CMK (cell line): ENCODE measurements around the gene TMEM163.

ENCODE experiments used
- DNase-seq: peaks from one replicate; pipeline ENCODE4 v3.0.0-alpha.2; 2010; ENCODE audit warnings: low read depth

Gene TMEM163

GRCh38 chr2:134692499-134692898 lies 26.3 kb downstream of the TMEM163 start:
- DNase-seq, result no peak

GRCh38 chr2:134690629-134691215 lies 28.1 kb downstream of the TMEM163 start:
- no peak for DNase-seq

- no peak for DNase-seq
Measured at GRCh38 chr2:134689315-134689714, 29.5 kb downstream of the TMEM163 start.

GRCh38 chr2:134685967-134686366 lies 32.8 kb downstream of the TMEM163 start:
- DNase-seq, result no peak

GRCh38 chr2:134683561-134684112 lies 35.2 kb downstream of the TMEM163 start:
- no peak for DNase-seq

- no peak for DNase-seq
Measured at GRCh38 chr2:134682726-134683125, 36.1 kb downstream of the TMEM163 start.

GRCh38 chr2:134681201-134681600 lies 37.6 kb downstream of the TMEM163 start:
- no peak for DNase-seq

GRCh38 chr2:134679745-134680144 lies 39.1 kb downstream of the TMEM163 start:
- peak; percentile 25 for DNase-seq

- DNase-seq, result no peak
Measured at GRCh38 chr2:134679294-134679693, 39.5 kb downstream of the TMEM163 start.

- DNase-seq, result no peak
Measured at GRCh38 chr2:134677856-134678756, 40.7 kb downstream of the TMEM163 start.

GRCh38 chr2:134676960-134677359 lies 41.8 kb downstream of the TMEM163 start:
- no peak for DNase-seq

GRCh38 chr2:134675314-134675713 lies 43.5 kb downstream of the TMEM163 start:
- no peak for DNase-seq

GRCh38 chr2:134674687-134675086 lies 44.1 kb downstream of the TMEM163 start:
- DNase-seq, result no peak

GRCh38 chr2:134671513-134671912 lies 47.3 kb downstream of the TMEM163 start:
- peak; percentile 11 for DNase-seq

GRCh38 chr2:134670955-134671354 lies 47.8 kb downstream of the TMEM163 start:
- no peak for DNase-seq

GRCh38 chr2:134669731-134670669 lies 48.8 kb downstream of the TMEM163 start:
- no peak for DNase-seq

GRCh38 chr2:134668821-134669220 lies 50.0 kb downstream of the TMEM163 start:
- DNase-seq, result no peak

- DNase-seq, result no peak
Measured at GRCh38 chr2:134667541-134667940, 51.3 kb downstream of the TMEM163 start.

GRCh38 chr2:134667081-134667480 lies 51.7 kb downstream of the TMEM163 start:
- no peak for DNase-seq

GRCh38 chr2:134665727-134666506 lies 52.9 kb downstream of the TMEM163 start:
- no peak for DNase-seq
